K562 (cell line): ENCODE measurements around the gene MFSD6L.

Source experiments
- BCL6 ChIP-seq: fragments of 250-450 bp; sonication (Bioruptor Pico); IDR thresholded peaks from 2 replicates; pipeline ENCODE4 v1.4.0; 2020
- SAP30 ChIP-seq: fragments of 200-600 bp; sonication (generic); IDR thresholded peaks from 2 replicates; pipeline ENCODE4 v1.6.1; 2012; ENCODE audit warnings: borderline replicate concordance, low read depth, mild to moderate bottlenecking, moderate library complexity, low read length, control low read depth, inconsistent platforms; ENCODE audit not compliant: insufficient read depth, poor library complexity, severe bottlenecking

DNA sequence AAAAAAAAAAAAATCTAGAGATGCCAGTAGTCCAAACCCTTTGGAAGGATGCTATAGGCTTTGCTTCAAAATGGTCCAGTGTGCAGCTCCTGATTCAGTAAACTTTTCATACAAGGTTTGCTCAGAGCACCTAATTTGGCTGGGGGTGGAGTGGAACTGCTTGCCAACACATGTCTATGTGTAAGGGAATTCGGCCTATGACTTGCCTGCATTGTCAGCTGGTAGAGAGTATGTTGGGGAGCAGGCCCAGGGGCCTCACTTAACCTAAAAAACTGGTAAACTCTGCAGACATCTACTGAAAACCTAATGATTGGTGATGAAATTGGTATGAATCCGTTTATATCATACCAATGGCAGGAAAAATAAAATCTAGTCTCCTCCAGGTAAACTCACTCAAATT is 1.5 kb upstream of the MFSD6L start:
- no peak for TF ChIP-seq BCL6
- no peak for TF ChIP-seq SAP30
